GM18511 (cell line): ENCODE data around the gene OR6P1.

Source experiments
- ATAC-seq: cut with Tn5 transposase; IDR thresholded peaks from one replicate; pipeline ENCODE4 v1.9.1; 2021; ENCODE audit warnings: mild to moderate bottlenecking, moderate library complexity; ENCODE audit not compliant: unreplicated experiment

OR6P1 gene

DNA sequence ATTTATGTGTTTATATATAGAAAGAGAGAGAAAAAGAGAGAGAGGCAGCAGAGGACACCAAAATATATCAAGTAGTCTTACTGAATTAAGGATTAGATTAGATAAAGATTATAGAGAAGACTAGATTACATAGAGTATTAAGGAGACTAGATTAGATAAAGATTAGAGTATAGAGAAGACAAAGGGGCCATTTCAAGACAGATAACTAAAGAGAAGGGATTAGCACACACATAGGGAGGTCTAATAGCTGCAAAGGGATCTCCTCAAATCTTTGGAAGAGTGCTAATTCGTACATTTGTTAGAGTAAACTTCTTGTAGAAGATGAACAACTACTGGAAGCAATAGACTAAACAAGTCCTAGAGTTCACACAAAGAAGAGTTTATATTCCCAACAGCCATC lies 50.4 kb downstream of the OR6P1 start:
- ATAC-seq: no peak

GRCh38 chr1:158516966-158517365 lies 53.4 kb downstream of the OR6P1 start:
- no peak for ATAC-seq
